Kidney (tissue), 14 donors: ENCODE results near the gene GPC6. TPM values are rescaled to one million over a fixed set of nuclear protein-coding genes. Genes with fewer than 3 reads are reported as not detected.

Experiments
- DNase-seq, 5 donors: peaks; one replicate each; pipeline ENCODE4 v3.0.0-alpha.2; 2013 to 2020
- FAIRE-seq: peaks from 2 replicates; lab custom pipeline; 2012; peaks lifted over from hg19 to GRCh38; lab: Jason Lieb, UNC
- H3K27ac ChIP-seq, 2 donors: one replicate each; pipeline ENCODE4 v1.7.0; 2013; ENCODE audit warnings: low read depth in 2 of 2, low read length in 2 of 2, inconsistent platforms in 1 of 2
- H3K27me3 ChIP-seq: one replicate; pipeline ENCODE4 v1.7.1; 2013; ENCODE audit warnings: low read length, inconsistent platforms; ENCODE audit not compliant: control insufficient read depth, insufficient read depth
- H3K36me3 ChIP-seq, 3 donors: one replicate each; pipeline versions ENCODE4 v1.7.0 to v1.7.1; 2013; ENCODE audit warnings: low read length in 3 of 3, control low read depth in 1 of 3, inconsistent platforms in 1 of 3; ENCODE audit not compliant: insufficient read depth in 3 of 3, control insufficient read depth in 2 of 3
- H3K4me1 ChIP-seq, 3 donors: one replicate each; pipeline versions ENCODE4 v1.7.0 to v1.7.1; 2013; ENCODE audit warnings: low read length in 3 of 3, inconsistent platforms in 1 of 3, low read depth in 1 of 3; ENCODE audit not compliant: control insufficient read depth in 2 of 3, insufficient read depth in 2 of 3
- H3K4me3 ChIP-seq, 3 donors: one replicate each; pipeline versions ENCODE4 v1.7.0 to v1.8.1; 2013; ENCODE audit warnings: low read length in 3 of 3, control low read depth in 1 of 3, inconsistent platforms in 1 of 3
- H3K9ac ChIP-seq, 3 donors: one replicate each; pipeline versions ENCODE4 v1.7.0 to v1.7.1; 2013; ENCODE audit warnings: low read length in 3 of 3, control low read depth in 1 of 3, inconsistent platforms in 1 of 3
- H3K9me3 ChIP-seq, 3 donors: one replicate each; pipeline versions ENCODE4 v1.7.0 to v1.7.1; 2013; ENCODE audit warnings: low read length in 3 of 3, control low read depth in 1 of 3, inconsistent platforms in 1 of 3; ENCODE audit not compliant: control insufficient read depth in 2 of 3, insufficient read depth in 1 of 3
- CTCF ChIP-seq: IDR thresholded peaks from 3 replicates; pipeline ENCODE4 v1.5.1; 2012; ENCODE audit warnings: mild to moderate bottlenecking, moderate library complexity, borderline replicate concordance; ENCODE audit not compliant: insufficient read depth; ENCODE audit errors: extremely low read depth
- intact Hi-C: fragments of 100-400 bp; cut with DNase I; formaldehyde crosslinking; loops from one replicate; pipeline ENCODE4 v1.11.1; 2022
- polyA plus RNA-seq: library from polyadenylated mRNA; stranded (reverse); fragments of 350-450 nt; fragmentation: Illumina TruSeq; extraction: RNeasy Lipid Tissue Mini Kit (QIAGEN cat#74804); gene quantifications from one replicate; pipeline ENCODE4 v1.2.3, GENCODE V29; 2014; ENCODE audit warnings: low read depth, low replicate concordance; ENCODE audit not compliant: insufficient read depth
- total RNA-seq: library from RNA; stranded (reverse); fragmentation: NEBNext Ultra II Directional; extraction: Animal tissue kit (Norgen Biotek cat#: 25700); gene quantifications from one replicate; pipeline ENCODE4 v1.2.1, GENCODE V29; 2021
- donor health status: control.
- donor health status: control.
- donor health status: control.
- donor health status: control.
- donor health status: control.
- donor health status: DM: yes; HTN: yes; CAD: no.
- donor health status: Normal renal cell carcinoma (clear cell type).

GPC6 gene
- total and polyA plus RNA-seq, 2 donors from 2014 or later, result 6.2 to 15.5 TPM

GRCh38 chr13:93511011-93511410, 284.4 kb downstream of the GPC6 start:
- Histone ChIP-seq H3K4me1 (no peaks in the 10 kb centered on the region), H3K9me3 (no peaks in the 10 kb centered on the region), H3K9ac (no peak overlapping the region), H3K4me3 (no peak overlapping the region), H3K36me3 (no peaks in the 10 kb centered on the region), H3K27me3 (no peaks in the 10 kb centered on the region), H3K27ac (no peak overlapping the region)
- no peak for TF ChIP-seq CTCF
- FAIRE-seq (no peak), DNase-seq (no peak)
- intact Hi-C loops, result no loop called here

GRCh38 chr13:93515267-93515666, 288.7 kb downstream of the GPC6 start:
- Histone ChIP-seq H3K4me1 (no peaks in the 10 kb centered on the region), H3K4me3 (no peak overlapping the region), H3K36me3 (no peaks in the 10 kb centered on the region), H3K27ac (no peak overlapping the region), H3K9ac (no peak overlapping the region), H3K27me3 (no peaks in the 10 kb centered on the region), H3K9me3 (no peaks in the 10 kb centered on the region)
- intact Hi-C loops, result no loop called here
- TF ChIP-seq CTCF, result no peak
- DNase-seq (no peak), FAIRE-seq (no peak)

GRCh38 chr13:93517658-93518057, 291.1 kb downstream of the GPC6 start:
- Histone ChIP-seq H3K9ac (no peak overlapping the region), H3K4me1 (no peaks in the 10 kb centered on the region), H3K27ac (no peak overlapping the region), H3K4me3 (no peak overlapping the region), H3K36me3 (no peaks in the 10 kb centered on the region), H3K9me3 (no peaks in the 10 kb centered on the region), H3K27me3 (no peaks in the 10 kb centered on the region)
- DNase-seq, result no peak
- no peak for TF ChIP-seq CTCF
- intact Hi-C loops, result no loop called here
- no peak for FAIRE-seq

GRCh38 chr13:93521307-93521706, 294.7 kb downstream of the GPC6 start:
- intact Hi-C loops, result no loop called here
- Histone ChIP-seq H3K36me3 (no peaks in the 10 kb centered on the region), H3K4me3 (no peak overlapping the region), H3K4me1 (no peaks in the 10 kb centered on the region), H3K27ac (no peak overlapping the region), H3K9ac (no peak overlapping the region), H3K27me3 (no peaks in the 10 kb centered on the region), H3K9me3 (no peaks in the 10 kb centered on the region)
- DNase-seq (no peak), FAIRE-seq (no peak)
- TF ChIP-seq CTCF, result no peak
